Measurements from ENCODE around the gene FYB2.

FYB2 gene

DNA sequence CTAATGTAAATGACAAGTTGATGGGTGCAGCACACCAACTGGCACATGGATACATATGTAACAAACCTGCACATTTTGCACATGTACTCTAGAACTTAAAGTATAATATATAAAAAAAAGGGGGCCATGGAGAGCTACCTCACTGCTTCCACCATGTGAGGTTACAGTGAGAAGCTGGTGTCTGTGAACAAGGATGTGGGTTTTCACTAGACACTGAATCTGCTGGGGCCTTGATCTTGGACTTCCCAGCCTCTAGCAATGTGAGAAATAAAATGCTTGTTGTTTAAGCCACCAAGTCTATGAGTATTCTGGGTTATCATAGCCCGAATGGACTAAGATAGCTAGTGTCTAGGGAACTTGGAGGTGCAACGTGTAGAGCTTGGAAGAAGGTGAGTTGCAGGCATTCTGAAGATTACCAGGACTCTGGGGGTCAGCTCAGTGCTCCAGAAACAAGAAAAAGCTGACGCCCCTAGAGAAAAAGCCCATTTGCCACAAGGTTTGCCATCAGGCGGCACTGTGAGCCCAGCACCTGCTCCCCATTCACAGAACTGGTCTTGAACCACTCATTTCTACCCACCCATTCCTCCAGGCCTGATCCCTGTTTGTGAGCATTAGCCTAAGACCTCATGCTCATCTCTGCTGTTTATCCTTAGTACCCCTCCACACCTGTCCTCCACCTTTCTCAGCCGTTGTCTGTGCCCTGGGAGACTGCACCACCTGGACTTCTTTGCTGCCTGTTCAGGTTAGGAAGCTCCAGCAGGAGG lies 15.1 kb upstream of the FYB2 start:
- DNase-seq (ENCODE audit: low read depth in 2 of 2) = no peak

DNA sequence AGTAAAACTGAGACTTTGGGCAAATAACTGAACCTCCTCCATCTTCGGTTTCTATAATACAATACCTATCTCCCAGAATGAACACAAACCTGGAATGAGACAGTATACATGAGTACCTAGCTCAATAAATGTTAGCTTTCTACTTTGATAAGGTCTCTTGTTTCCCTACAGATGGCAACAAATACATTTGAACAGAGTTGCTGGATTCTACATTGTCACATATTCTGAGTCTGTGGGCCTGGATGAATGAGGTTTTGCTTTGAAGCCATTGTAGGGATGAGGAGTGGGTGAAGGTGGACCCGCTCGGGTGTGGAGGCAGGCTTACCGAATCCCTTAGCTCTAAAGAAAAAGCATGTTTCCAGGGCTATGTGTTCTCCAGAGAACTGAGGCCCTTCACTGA lies 13.9 kb upstream of the FYB2 start:
- no peak for DNase-seq (ENCODE audit: low read depth in 2 of 2)

GRCh38 chr1:56831871-56832693 lies 12.9 kb upstream of the FYB2 start:
- peak; percentile 27 to 36 for DNase-seq (ENCODE audit: low read depth in 2 of 2)

GRCh38 chr1:56830052-56830451 lies 10.8 kb upstream of the FYB2 start:
- DNase-seq (ENCODE audit: low read depth in 2 of 2) = no peak

DNA sequence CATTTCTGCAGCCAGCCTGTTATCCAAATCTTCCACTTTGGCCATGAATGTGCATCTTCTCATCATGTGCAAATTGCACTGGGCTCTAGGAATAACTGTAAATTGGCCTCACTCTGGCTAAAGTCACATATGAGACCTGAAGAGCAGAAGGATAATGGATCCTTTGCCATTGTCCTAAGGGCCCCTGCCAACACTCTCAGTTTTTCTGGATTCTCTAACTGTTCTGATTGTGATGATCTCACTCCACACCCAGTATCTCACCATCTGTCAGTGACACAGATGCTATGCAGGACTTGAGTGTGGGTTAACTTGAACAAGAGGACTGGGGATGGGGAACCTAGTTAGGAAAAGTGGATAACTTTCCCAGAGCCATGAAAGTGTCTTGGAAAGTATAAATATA lies 8.5 kb upstream of the FYB2 start:
- DNase-seq (ENCODE audit: low read depth in 2 of 2) = no peak

- no peak for DNase-seq (ENCODE audit: low read depth in 2 of 2)
Observed at GRCh38 chr1:56825436-56825835, 6.2 kb upstream of the FYB2 start.

DNA sequence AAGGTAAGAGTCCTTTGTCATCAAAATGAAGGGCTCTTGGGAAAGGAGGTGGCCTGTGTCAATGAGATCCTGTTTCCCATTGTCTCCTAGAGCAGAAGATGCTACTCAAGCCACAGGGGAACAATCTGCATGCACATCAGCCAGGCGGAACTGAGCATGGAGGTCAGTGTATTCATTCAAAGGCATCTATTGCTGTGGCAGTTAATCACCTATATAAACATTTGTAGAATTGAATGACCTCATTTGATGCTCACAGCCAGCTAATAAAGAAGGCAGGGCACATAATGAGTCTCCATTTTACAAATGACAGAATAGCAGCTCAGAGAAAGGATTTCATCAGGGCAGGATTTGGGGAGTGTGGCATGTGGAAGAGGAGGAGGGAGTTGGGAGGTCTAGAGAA lies 5.7 kb upstream of the FYB2 start:
- no peak for DNase-seq (ENCODE audit: low read depth in 2 of 2)

GRCh38 chr1:56824271-56824670 lies 5.1 kb upstream of the FYB2 start:
- DNase-seq (ENCODE audit: low read depth in 2 of 2) = no peak

DNA sequence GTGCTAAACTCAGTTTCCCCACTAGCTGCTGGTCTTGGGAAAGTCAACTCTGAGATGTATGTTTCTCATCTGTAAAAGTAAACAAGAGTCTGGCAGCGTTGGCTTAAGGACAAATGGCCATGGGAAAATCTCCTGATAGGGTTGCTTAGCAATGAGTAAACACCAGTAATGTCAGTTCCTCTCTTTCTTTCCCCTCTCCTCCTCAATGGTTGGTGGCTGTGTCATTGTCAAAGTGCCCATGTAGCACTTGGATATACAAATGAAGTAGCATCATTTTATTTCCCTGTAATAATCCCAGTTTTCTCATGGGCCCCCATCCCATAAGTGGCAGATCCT lies 2.2 kb upstream of the FYB2 start:
- no peak for DNase-seq (ENCODE audit: low read depth in 2 of 2)

- peak; percentile 4 to 17 for DNase-seq (ENCODE audit: low read depth in 2 of 2)
Observed at GRCh38 chr1:56820755-56821461, 1.7 kb upstream of the FYB2 start.

GRCh38 chr1:56817716-56818463 lies 1.3 kb downstream of the FYB2 start:
- no peak for DNase-seq (ENCODE audit: low read depth in 2 of 2)

- DNase-seq (ENCODE audit: low read depth in 2 of 2) = no peak
Observed at GRCh38 chr1:56816909-56817308, 2.3 kb downstream of the FYB2 start.

- no peak for DNase-seq (ENCODE audit: low read depth in 2 of 2)
Observed at GRCh38 chr1:56816264-56816663, 2.9 kb downstream of the FYB2 start.

DNA sequence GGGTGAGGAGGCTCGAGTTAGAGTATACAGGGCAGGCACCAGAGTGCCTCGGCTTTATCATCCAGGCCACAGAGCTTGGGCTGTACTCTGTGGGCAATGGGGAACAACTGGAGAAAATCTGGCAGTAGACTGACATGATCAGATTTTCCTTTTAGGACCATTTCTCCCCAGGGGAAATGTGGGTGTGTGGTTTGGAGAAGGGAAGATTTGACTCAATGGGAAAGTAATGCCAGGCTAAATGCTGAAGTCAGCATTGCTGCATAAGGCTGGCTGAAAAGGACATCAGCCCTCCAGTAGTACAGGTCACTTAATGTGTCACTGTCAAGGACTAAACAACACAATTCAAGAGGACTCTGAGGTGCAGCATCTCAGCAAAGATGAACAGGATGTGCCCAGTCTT lies 5.0 kb downstream of the FYB2 start:
- DNase-seq (ENCODE audit: low read depth in 2 of 2) = no peak

DNA sequence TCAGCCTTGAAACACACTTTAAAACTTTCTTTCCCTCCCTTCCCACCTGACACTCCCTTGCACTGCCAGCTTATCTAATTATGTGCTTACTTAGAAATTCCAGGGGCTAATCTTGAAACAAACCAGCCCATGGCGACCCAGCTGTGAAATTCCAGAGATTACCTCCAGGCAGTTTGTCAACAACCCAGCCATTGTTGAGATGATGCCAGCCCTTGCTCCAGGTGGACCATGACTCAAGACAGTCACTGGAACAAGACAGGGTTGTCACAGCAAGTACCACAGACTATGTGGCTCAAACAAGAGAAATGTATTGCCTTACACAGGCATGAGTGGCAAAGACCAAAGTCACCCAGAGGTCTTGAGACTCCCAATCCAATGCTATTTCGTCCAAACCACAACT lies 7.9 kb downstream of the FYB2 start:
- no peak for DNase-seq (ENCODE audit: low read depth in 2 of 2)

- DNase-seq (ENCODE audit: low read depth in 2 of 2) = no peak
Observed at GRCh38 chr1:56808410-56808809, 10.8 kb downstream of the FYB2 start.

DNA sequence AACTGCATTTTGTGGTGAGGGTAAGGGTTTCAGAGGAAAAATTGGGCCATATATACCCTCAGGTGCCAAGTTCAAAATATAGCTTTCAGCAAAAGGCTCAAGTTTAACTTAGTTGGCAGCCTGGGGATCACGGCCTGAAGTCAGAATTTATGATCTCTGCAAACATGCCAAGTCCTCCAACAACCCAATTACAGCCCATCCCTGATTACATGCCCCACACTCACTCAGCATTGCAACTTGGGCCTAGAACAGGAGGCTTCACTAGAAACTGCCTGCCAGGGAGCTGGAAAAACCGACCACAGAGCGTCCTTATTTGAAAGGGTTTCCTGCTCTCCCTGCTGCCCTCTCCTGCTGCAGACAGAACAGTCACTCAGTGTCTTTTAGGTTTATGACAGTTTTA lies 12.4 kb downstream of the FYB2 start:
- no peak for DNase-seq (ENCODE audit: low read depth in 2 of 2)

GRCh38 chr1:56803561-56804156 lies 15.5 kb downstream of the FYB2 start:
- DNase-seq (ENCODE audit: low read depth in 2 of 2) = no peak

DNA sequence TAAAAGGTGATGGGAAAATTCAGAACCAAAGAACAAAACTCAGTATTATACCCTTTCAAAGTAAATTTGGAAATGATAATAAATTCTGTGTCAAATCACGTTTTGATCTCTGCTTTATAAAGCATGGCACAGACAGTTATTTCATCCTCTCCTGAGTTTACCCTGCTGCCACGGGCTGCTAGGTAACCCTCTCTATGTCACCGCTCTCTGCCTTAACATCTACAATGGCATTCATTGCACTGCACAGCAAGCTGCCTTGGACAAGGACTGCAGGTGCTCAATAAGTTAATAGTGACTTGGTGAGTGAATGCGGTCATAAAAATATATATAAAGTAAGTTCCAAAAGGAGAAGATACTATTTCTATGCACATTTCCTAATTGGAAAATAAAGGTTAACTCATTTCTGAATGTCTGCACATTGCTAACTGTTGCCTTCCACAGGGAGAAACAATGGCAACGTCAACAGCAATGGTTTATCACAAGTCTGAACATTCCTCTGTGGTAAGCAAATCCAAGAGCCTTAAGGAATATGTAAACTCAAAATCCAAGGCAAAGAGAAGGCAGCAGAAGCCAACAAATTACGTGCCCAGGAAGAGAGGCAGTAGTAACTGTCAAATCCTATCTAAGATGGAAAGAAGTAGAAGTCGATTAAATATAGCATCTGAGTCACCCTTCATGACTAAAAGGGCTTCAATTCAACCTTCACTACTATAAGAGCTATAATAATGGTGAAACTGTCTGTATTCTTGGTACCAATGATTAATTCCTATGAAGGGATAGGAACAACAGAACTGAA lies 19.4 kb downstream of the FYB2 start:
- DNase-seq (ENCODE audit: low read depth in 2 of 2) = no peak

GRCh38 chr1:56798053-56798471 lies 21.1 kb downstream of the FYB2 start:
- DNase-seq (ENCODE audit: low read depth in 2 of 2) = no peak

Data from activated CD8-positive, alpha-beta memory T cell treated with anti-CD3 and anti-CD28 coated beads for 4 hours (primary cell).